G401 (cell line): ENCODE measurements around the gene HK1. TPM values are rescaled to one million over a fixed set of nuclear protein-coding genes. Genes with fewer than 3 reads are reported as not detected.
A peak's percentile ranks its signal among the peaks of the same experiment; 100 is the strongest.

Experiments
- DNase-seq: peaks from one replicate; pipeline ENCODE4 v3.0.0-alpha.2; 2015; ENCODE audit warnings: low spot score
- in situ Hi-C: cut with HindIII; loops from 2 replicates; pipeline ENCODE4 v1.10.0; 2016; ENCODE audit warnings: low sequenced_read_pairs, mixed read lengths
- total RNA-seq: library from RNA; depleted of rRNA; stranded (reverse); fragments of >200 nt; shearing (Covaris generic); gene quantifications from 2 replicates; pipeline ENCODE4 v1.2.3, GENCODE V29; 2014

The HK1 gene
- total RNA-seq, 1 experiment from 2014 or later = 52.3 TPM

DNA sequence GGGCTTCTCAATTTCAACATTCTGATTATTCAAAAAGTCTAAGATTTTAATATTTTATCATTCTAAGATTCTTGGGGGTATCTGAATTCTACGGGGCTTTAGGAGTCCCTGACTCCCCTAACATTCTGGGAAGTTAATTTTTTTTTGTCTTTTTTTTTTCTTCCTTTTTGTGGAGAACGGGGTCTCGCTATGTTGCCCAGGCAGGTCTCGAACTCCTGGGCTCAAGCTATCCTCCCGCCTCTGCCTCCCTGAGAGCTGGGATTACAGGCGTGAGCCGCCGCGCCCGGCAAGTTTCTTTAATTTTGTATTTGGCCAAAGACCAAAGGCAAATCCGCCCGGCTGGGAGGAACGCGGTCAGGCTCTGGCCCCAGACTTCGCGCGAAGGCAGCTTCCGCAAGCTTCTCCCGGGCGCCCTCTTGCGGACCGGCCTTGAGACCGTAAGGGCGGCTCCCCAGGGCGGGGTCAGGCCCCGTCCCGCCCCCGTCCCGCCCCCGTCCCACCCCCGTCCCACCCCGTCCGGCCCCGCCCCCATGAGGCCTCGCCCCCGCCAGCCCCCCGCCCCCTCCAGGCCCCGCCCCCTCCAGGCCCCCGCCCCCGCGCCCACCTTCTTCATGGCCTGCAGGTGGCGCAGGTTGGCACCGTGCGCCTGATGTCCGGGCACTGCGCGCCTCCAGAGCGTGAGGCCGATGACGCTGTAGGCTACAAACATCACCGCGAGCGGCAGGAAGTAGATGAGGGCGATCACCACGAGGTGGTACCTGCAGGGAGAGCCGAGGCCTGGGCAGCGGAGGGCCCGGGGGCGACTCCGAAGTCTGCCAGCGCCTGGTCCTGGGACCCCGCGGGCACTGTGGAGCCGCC is 130.3 kb downstream of the HK1 start:
- in situ Hi-C loops = no loop called here
- peak; percentile 95 for DNase-seq

DNA sequence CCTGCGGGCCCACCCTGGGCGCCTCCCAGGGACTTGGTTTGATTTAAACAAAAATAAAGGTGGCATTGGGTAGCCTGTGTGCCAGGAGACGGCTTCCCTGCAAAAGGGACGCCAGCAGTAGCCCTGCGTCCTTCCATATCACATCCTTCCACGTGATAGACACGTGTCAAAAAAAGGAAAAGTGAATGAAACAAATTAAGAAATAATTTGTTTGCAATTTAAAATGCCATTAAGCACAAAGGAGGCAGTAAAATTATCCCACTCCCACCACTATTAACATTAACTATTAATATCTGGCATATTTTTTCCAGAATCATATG is 130.8 kb downstream of the HK1 start:
- DNase-seq = no peak
- in situ Hi-C loops = no loop called here

DNA sequence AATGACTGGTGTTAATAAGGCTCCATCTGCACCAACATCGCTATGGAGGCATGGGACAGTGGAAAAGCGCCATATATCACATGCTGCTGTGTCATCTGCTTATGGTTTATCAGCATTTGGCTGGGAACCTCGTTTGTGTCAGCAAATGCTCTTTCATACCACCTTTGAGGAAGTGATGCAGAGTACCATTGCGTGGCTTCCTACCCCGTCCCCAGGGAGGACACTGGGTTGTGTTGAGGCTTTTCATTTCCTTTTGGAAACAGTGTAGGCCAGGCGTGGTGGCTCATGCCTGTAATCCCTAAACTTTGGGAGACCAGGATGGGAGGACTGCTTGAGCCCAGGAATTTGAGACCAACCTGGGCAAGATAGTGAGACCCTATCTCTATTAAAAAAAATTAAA is 131.7 kb downstream of the HK1 start:
- in situ Hi-C loops = no loop called here

DNA sequence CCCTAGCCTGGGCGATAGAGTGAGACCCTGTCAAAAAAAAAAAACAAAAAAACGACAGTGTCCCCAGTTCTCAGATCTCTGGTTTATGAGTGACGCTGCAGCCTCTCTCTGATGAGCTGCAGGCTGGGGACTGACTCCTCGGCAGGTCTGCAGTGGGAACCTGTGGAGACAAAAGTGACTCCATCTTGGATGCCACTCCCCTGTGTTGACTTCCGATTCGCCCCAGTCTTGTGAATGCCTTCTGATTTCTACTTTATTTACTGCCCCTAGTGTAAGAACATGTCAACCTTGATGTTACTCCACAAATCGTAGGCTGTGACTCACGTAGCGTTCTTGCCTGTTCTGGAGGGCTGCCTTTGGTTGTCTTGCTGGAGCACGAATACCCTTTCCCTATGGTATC is 132.2 kb downstream of the HK1 start:
- DNase-seq = no peak
- in situ Hi-C loops = no loop called here

More for the DNA sequence above, 131.7 kb downstream of the HK1 start:
- DNase-seq = no peak

DNA sequence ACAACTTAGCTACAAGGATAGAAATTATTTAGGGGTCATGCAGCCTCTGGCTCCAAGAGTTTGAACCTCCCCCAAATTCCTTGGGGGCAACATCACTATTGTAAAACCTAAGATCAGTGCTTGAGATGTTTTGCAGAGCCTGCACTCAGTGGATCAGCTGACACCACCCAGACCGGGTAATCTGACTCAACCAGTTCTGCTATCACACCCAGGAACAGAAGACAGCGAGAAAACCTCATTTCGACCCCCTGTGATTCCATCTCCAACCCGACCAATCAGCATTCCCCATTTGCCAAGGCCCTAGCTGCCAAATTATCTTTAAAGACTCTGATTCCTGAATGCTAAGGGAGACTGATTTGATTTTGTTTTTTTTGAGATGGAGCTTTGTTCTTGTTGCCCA is 133.2 kb downstream of the HK1 start:
- in situ Hi-C loops = no loop called here
- no peak for DNase-seq

DNA sequence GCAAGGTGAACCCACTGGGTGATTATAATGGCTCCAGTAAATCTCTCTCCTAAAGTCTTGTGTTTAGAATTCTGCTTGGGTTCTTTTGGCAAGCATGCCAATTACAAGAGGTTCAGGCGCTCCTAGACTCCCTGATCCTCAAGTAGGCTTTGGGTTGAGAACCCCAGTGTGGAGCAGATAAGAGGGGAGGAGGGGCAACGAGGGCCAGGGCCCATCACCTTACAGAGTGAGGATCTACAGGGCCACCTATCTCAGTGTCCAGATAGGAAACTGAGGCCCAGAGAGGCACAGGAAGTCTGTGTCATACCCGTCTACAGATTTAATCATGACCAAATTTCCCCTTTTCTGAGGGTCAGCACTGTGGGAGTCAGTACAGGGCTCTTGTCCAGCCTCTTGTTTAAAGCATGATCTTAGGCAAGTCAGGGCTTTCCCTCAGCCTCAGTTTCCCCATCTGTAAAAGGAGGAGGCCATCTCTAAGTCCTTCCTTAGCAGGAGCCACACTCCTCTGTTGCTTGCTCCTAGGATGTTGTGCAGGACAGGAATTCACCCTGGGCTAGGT is 134.0 kb downstream of the HK1 start:
- no peak for DNase-seq
- in situ Hi-C loops = no loop called here

DNA sequence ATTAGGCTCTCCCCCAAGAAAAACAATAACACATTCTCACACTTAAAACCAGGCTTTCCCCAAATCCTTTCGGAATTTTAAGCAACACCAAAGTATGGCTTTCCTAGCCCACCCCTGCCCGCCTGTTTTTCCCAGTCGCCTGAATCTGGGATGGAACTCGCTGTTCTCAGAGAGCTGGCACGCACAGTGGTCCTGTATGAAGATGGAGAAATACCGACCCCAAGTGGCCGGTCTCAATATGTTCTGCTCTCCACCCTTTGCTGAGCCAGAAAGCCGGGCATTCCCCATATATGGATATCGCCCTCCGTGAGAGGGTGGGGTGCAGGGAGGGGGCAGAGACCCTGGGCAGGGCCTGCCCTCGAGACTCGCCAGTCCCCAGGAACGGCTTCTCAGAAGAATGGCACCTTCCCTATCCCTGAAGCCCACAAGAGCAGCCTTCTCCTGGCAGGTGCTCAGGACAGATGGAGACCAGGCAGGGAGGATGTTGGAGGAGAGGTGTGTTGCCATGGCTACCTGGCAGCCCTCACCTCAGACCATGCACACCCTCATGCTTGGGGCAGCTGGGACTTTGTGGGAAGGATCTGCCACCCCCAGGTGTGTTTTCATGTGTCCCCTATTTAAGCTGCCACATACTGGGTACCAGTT is 135.0 kb downstream of the HK1 start:
- DNase-seq = peak; percentile 99
- in situ Hi-C loops = no loop called here

DNA sequence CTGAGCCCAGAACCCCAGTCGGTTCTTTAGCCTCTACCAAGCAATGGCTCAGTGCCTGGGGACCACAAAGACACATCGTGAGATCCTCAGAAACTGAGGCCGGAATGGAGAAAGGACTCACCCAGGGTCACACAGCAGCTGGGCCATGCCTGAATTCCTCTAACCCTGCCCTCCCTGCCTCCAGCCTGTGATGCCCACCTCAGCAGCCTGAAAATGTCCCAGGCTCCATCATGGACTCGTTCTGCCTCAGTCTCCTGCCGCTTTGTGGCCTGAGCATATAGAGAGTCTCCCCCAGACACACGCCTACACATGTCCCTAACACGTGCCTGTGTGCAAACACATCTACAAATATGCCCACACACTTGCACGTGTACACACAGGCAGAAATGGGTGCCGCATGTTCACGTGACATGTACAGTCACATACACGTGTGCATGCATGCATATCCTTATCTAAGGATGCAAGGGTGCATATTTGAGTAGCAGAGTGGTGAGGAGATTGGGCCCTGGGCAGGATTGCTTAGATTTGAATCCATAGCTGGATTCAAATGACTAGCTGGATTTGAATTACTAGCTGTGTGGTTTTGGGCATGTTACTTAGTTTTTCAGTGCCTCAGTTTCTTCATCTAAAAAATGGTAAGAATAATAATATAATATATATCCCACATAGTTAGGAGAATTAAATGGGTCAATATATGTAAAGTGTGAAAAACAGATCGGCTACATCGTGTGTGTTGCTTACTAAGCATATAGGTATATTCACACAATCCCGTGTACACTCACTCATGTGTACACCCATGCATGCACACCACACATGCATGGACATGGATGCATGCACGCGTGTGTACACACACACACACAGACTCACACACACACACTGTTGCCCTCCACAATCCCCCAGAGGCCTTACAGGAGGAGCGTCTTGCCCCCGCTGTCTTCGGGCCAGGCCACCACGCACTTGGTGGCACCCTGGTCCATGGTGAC is 136.0 kb downstream of the HK1 start:
- no peak for DNase-seq

DNA sequence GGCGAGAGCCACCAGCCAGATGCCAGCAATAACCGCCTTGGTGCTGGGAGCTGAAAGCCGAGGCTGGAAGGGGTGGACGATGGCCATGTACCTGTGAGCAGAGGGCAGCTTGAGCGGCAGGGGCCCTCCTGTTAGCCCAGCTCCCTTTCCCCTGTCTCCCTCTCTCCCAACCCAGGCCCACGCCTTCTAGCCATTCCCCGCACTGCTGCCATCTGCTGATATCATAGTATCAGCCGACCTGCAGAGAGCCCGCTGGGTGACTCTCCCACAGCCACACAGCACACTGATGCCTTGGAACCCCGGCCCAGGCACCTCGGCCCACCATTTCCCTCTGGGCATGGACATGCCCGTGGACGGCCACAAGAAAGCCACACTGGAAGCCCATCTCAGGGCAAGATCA is 136.8 kb downstream of the HK1 start:
- no peak for DNase-seq
- in situ Hi-C loops = no loop called here

More for the DNA sequence above, 136.0 kb downstream of the HK1 start:
- in situ Hi-C loops = no loop called here

DNA sequence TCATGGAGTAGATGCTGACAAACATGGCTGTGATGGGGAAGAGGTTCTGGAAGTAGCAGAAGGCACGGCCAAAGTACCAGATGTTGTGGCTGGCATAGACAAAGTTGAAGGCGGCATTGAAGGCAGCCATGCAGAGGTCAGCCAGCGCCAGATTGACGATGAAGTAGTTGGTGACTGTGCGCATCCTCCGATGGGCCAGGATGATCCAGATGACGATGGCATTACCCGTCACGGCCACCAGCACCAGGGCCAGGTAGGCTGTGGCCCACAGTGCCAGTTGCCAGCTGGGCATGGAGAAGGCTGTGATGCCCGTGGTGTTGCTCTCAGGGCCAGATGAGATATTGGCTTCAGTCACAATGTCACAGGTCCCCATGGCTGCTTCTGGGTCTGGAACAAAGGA is 137.7 kb downstream of the HK1 start:
- no peak for DNase-seq
- in situ Hi-C loops = no loop called here

DNA sequence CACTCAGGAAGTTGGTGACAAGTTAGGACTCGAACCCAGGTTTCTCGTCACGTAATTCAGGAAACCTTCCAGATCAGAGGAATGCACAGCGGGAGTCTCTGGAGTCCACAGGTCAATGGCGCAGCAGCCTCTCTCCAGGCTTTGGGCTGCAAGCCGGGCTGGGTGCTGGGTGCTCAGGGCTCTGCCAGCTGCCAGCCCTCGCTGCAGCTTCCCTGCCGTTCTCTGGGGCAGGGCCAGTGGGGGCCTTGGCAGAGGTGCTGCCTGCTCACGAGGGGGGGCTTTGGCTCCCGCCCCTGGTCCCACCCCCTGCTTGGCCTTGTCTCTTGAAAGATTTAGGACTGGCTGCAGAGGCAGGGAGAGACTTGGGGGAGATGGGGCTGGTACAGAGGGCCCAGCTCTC is 138.4 kb downstream of the HK1 start, which contains the start of gene TACR2:
Gene TACR2, minus strand, starts transcription at position 224 of the 400 bp plus-strand sequence. CDS start 595 bp downstream, outside the sequence.
- in situ Hi-C loops = no loop called here
- DNase-seq = no peak

DNA sequence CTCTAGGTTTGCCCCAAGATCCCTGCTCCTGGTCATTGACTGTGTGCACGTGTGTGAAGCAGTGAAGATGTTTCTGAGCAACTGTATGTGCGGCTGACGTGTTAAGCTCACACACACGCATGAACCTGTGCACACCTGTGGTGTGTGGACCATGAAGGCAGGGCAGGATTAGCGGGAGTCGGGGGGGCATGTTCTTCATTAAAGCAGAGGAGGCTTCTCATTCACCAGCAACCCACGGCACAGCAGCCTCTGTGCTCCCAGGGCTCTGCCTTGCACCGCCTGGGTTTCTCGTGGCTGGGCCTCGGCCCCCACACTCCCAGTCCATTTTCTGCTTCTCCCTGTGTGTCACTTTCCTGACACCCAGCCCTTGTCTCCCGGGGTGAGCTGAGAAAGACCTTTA is 139.2 kb downstream of the HK1 start:
- no peak for DNase-seq
- in situ Hi-C loops = no loop called here

DNA sequence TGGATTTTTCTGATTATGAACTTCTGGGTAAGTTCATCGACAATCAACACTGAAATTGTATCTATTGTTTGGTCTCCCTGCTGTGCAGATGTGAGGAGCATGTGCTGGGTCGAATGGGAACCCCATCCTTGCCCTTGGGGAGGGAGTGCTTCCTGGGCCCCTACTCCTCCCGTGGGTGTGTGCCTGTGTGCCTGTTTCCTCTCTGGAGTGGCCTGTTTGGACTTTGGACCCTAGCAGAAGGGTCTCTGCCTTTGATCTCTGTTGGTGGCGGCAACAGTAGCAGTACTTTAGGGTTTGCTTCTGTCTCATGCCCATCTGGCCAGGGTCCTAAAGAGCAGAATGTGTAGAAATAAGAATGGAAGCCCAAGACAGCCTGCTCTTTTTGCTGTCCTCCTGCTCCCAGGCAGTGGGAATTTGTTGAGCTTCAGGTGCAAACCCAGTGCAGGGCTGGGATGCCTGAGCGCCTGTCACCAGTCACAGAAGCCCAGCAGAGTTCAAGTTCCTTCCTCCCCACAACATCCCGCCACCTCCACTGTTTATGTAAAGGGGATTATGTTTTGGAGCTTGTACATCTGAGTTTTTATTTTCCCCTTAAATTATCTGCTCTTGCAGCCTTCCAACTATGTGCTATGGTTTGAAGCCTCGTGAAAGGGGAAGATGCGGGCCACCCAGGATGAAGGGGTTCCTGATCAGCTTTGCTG is 139.9 kb downstream of the HK1 start:
- no peak for DNase-seq
- in situ Hi-C loops = no loop called here

DNA sequence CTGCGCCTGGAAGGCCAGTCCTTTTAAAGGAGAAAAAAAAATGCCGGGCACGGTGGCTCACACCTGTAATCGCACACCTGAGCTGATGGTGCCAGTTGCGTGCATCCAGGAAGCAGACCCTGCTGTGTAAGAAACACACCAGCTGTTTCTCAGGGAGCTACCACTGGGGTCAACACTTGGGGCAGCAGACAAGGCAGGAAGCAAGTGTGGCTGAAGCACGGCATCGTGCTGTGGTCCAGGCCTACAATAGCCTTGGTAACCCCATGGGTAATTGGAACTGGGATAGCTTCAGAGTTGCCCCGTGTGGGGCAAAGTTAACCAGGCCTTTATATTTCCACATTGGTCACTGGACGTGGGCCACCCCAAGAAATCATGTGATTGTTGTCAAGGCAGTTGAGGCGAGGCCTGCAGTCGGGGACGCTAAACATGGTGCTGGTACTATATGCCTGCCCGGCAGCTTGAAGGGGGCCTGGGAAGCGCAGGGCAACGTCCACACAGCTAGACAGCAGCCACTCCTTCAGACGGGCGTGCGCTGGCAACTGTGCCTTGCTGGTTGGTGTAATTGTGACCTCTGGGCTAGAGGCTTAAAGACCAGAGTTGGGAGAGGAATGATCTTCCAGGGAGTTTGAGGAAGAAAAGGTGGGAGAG is 140.9 kb downstream of the HK1 start:
- DNase-seq = no peak
- in situ Hi-C loops = no loop called here

DNA sequence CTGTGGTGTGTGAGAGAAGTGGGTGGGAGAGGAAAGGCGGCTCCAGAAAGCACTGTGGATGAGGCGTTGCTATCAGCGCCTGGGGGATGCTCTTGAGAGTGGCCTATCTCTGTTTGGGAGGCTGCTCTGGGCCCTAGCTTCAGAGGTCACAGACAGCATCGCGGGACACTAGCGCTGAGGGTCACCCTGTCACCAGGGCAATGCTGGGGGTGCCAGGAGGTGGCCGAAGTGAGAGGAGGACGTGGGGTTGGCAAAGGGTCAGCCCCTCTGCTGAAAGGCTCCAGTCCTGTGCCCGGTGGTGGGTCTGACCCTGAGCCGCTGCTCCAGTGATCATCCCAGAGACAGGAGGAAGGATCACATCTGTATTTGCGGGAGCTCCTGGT is 141.4 kb downstream of the HK1 start:
- DNase-seq = no peak
- in situ Hi-C loops = no loop called here

DNA sequence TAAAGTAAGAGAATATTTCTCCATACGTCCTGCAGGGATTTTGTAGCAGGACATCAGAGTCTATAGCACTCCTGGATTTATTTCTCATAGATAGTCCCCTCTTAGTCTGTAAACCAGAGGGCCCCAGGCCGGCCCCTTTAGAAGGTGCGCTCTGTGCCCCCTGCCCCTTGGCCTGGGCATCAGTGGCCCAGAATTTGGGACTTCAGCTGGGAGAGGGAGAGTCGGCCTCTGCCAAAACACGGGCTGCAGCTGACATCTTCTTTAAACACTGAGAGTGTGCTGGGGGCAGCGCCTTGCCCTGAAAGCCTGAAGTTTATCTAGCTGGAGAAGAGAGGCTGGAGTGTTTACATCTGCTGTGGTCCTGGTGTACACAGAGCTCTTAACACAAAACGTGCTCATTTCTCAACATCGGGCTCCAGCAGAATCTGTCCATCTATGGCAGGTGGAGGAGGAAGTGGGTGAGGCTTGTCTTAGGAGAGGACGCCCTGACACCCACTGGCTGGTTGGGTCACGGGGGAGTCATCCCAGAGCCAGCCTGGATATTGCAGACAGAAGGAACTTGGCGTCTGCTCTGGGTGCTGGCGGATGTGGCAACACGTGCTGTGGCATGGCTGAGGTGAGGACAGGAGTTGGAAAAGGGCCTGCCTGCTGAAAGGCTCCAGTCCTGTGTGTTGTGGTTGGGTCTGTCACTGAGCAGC is 143.5 kb downstream of the HK1 start:
- DNase-seq = no peak
- in situ Hi-C loops = no loop called here

DNA sequence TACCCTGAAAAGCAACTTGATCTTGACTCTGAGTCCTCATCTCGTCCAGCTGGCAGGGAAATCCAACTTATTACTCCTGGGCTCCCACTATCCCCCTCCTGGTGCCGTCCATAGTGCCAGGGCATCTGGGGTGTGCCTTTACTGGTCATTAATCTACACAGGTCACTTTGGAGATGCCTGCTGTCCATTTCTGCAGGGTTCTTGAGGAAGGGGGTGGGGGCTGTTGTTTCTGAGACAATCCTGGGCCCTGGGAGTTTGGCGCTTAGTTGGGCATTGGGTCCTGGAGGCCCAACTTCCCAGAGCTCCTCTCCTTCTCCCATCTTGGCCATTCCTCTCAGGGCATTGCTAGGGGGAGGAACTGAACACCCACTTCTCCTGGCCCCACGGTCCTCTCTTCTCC is 144.4 kb downstream of the HK1 start:
- in situ Hi-C loops = no loop called here
- no peak for DNase-seq

DNA sequence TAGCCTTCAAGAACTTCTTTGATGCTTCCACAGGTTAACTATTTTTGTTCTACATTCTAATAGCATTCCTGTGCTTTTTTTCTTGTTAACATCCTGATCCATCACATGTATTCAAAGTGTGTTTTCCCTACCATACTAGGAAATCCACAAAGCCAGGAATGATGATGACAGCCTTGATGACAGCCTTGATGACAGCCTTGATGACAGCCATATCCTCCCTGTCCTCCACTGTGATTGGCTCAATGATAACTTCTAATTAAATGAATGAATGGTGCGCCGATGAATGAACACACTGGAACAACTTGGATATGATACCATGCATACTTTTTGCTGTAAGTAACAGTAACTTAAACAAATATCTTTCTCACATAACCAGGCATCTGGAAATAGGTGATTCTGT is 146.7 kb downstream of the HK1 start:
- DNase-seq = no peak
- in situ Hi-C loops = no loop called here
